B cell (primary cell): Measurements from ENCODE around the gene IRGQ. TPM values are rescaled to one million over a fixed set of nuclear protein-coding genes. Genes with fewer than 3 reads are reported as not detected.

ENCODE experiments used
- ATAC-seq: fragments of 200-7000 bp; cut with Tn5 transposase; one replicate; pipeline ENCODE4 v1.10.0; 2021; ENCODE audit warnings: low read depth, mild to moderate bottlenecking, moderate number of reproducible peaks, moderate library complexity
- CTCF ChIA-PET: fragments of 350-600 bp; sonication (Branson Sonifier 250); formaldehyde crosslinking; loops from one replicate; lab custom pipeline; 2021; ENCODE audit warnings: antibody characterized with exemption, inconsistent platforms; lab: Charles Lee
- POLR2A ChIA-PET: fragments of 350-600 bp; sonication (Branson Sonifier 250); formaldehyde crosslinking; loops from one replicate; lab custom pipeline; 2021; ENCODE audit warnings: antibody characterized with exemption; lab: Charles Lee
- DNase-seq: peaks from one replicate; pipeline ENCODE4 v3.0.0; 2013
- H2AFZ ChIP-seq: 2 replicates; pipeline ENCODE4 v1.6.1; 2012; ENCODE audit warnings: mild to moderate bottlenecking, low read depth, low read length; ENCODE audit not compliant: insufficient read depth, poor library complexity, severe bottlenecking
- H3K27ac ChIP-seq, 2 donors: 1 replicate in 1 of 2; 2 replicates in 1 of 2; pipeline ENCODE4 v1.5.1; 2012 to 2013; ENCODE audit warnings: low read length in 2 of 2, mild to moderate bottlenecking in 2 of 2, moderate library complexity in 1 of 2
- H3K27me3 ChIP-seq, 4 experiments: fragments of 200-600 bp in 1 of 4; sonication (generic) in 1 of 4; replicated peaks in 1 of 4; 1 replicate in 2 of 4; 2 replicates in 2 of 4; pipeline versions ENCODE4 v1.6.1 to v1.7.0; 2013 to 2016; ENCODE audit warnings: low read length in 3 of 4, mild to moderate bottlenecking in 2 of 4, mixed read lengths in 1 of 4, moderate library complexity in 1 of 4; ENCODE audit not compliant: insufficient read depth in 4 of 4, control insufficient read depth in 3 of 4; ENCODE audit errors: control extremely low read depth in 1 of 4
- H3K36me3 ChIP-seq, 2 experiments: replicated peaks in 1 of 2; 1 replicate in 1 of 2; 2 replicates in 1 of 2; pipeline versions ENCODE4 v1.6.1 to v1.7.1; 2013; ENCODE audit warnings: low read length in 1 of 2; ENCODE audit not compliant: insufficient read depth in 2 of 2, control insufficient read depth in 1 of 2; ENCODE audit errors: control extremely low read depth in 1 of 2, extremely low read depth in 1 of 2
- H3K4me1 ChIP-seq, 2 donors: fragments of 200-600 bp in 1 of 2; sonication (generic) in 1 of 2; 1 replicate in 1 of 2; 2 replicates in 1 of 2; pipeline versions ENCODE4 v1.5.1 to v1.6.1; 2013 to 2017; ENCODE audit warnings: low read length in 2 of 2; ENCODE audit not compliant: control insufficient read depth in 2 of 2, insufficient read depth in 2 of 2
- H3K4me2 ChIP-seq: replicated peaks from 2 replicates; pipeline ENCODE3; 2012; ENCODE audit warnings: mild to moderate bottlenecking, low read depth, low read length; ENCODE audit not compliant: poor library complexity, severe bottlenecking
- H3K4me3 ChIP-seq, 5 experiments: fragments of 200-600 bp in 1 of 5; sonication (generic) in 1 of 5; 1 replicate in 3 of 5; 2 replicates in 2 of 5; pipeline versions ENCODE4 v1.5.1 to v1.7.0; 2011 to 2016; ENCODE audit warnings: low read length in 4 of 5, mild to moderate bottlenecking in 4 of 5, low read depth in 2 of 5, control low read depth in 1 of 5, moderate library complexity in 1 of 5; ENCODE audit not compliant: insufficient read depth in 1 of 5; ENCODE audit errors: control extremely low read depth in 1 of 5, extremely low read depth in 1 of 5
- H3K79me2 ChIP-seq: fragments of 200-600 bp; sonication (generic); one replicate; pipeline ENCODE4 v1.6.0; 2016; ENCODE audit warnings: low read length; ENCODE audit not compliant: control insufficient read depth, insufficient read depth
- H3K9ac ChIP-seq: fragments of 200-600 bp; sonication (generic); 2 replicates; pipeline ENCODE4 v1.6.1; 2017; ENCODE audit warnings: mild to moderate bottlenecking, low read length, moderate library complexity
- H3K9me3 ChIP-seq, 3 donors: one replicate each; pipeline versions ENCODE4 v1.6.1 to v1.7.1; 2013; ENCODE audit warnings: low read length in 2 of 3; ENCODE audit not compliant: control insufficient read depth in 2 of 3, insufficient read depth in 1 of 3; ENCODE audit errors: control extremely low read depth in 1 of 3
- H4K20me1 ChIP-seq: 2 replicates; pipeline ENCODE4 v1.6.0; 2012; ENCODE audit warnings: mild to moderate bottlenecking, low read length; ENCODE audit not compliant: insufficient read depth, control insufficient read depth, poor library complexity, severe bottlenecking
- H3K27ac Mint-ChIP-seq: one replicate; pipeline ENCODE4 v1.8.0; 2021; ENCODE audit warnings: mixed read lengths
- H3K27me3 Mint-ChIP-seq: one replicate; pipeline ENCODE4 v1.8.0; 2021; ENCODE audit warnings: mixed read lengths
- H3K4me1 Mint-ChIP-seq: one replicate; pipeline ENCODE4 v1.8.0; 2021; ENCODE audit warnings: mixed read lengths
- H3K4me3 Mint-ChIP-seq: one replicate; pipeline ENCODE4 v1.8.0; 2021; ENCODE audit warnings: mixed read lengths
- H3K9me3 Mint-ChIP-seq: one replicate; pipeline ENCODE4 v1.8.0; 2022; ENCODE audit warnings: mixed read lengths; ENCODE audit not compliant: insufficient read depth
- EZH2 ChIP-seq: IDR thresholded peaks from 2 replicates; pipeline ENCODE4 v1.6.1; 2012; ENCODE audit warnings: borderline replicate concordance, low read depth, mild to moderate bottlenecking, moderate library complexity, low read length; ENCODE audit not compliant: insufficient read depth, poor library complexity, severe bottlenecking
- WGBS: methylation state at CpG from one replicate; pipeline ENCODE4 v1.1.5; 2013; ENCODE audit warnings: missing lambda C conversion rate; ENCODE audit not compliant: insufficient coverage; 5-methylcytosine and 5-hydroxymethylcytosine counted together
- intact Hi-C: fragments of 100-400 bp; cut with micrococcal nuclease; formaldehyde crosslinking; loops from one replicate; pipeline ENCODE4 v1.10.0; 2022
- polyA plus RNA-seq: library from polyadenylated mRNA; depleted of rRNA; stranded (reverse); fragments of >200 nt; gene quantifications from 2 replicates; pipeline ENCODE4 v1.2.3, GENCODE V29; 2012
- total RNA-seq, 2 donors: library from RNA; stranded (reverse); fragments of 120-200 nt in 1 of 2; gene quantifications; 1 replicate in 1 of 2; 2 replicates in 1 of 2; pipeline versions ENCODE4 v1.2.3 to v1.2.4, GENCODE V29; 2013 to 2022
- TF ChIP-seq, protein P1 (sequence below): fragments of 200-600 bp; IDR thresholded peaks from one replicate; pipeline ENCODE4 v1.8.0; 2022; ENCODE audit warnings: antibody characterized with exemption, mild to moderate bottlenecking

The IRGQ gene
- total and polyA plus RNA-seq, 2 donors (not counting 1 experiment from before 2014, with no cell fraction given) = 20.3 to 22.6 TPM

GRCh38 chr19:43634872-43635560 is 39.1 kb upstream of the IRGQ start:
- Mint-ChIP-seq H3K27me3 (peaks cover 35% of the 10 kb centered on the region), H3K4me3 (no peak overlapping the region), H3K27ac (no peak overlapping the region), H3K4me1 (peaks cover 17% of the 10 kb centered on the region), H3K9me3 (no peaks in the 10 kb centered on the region)
- Histone ChIP-seq H3K4me1 (peaks cover 13 to 21% of the 10 kb centered on the region in 2 donors), H3K27ac (no peak overlapping the region), H3K79me2 (no peaks in the 10 kb centered on the region), H3K4me3 (no peak overlapping the region), H2AFZ (no peak overlapping the region), H4K20me1 (no peaks in the 10 kb centered on the region), H3K9ac (no peak overlapping the region), H3K36me3 (no peaks in the 10 kb centered on the region), H3K4me2 (no peak overlapping the region), H3K9me3 (no peaks in the 10 kb centered on the region), H3K27me3 (peaks cover 0 to 45% (median 13%) of the 10 kb centered on the region in 4 experiments)
- POLR2A ChIA-PET = interaction anchor here (0.6 kb wide), 1 partner anchor 99 kb away, joined by 5 read pairs; no protein-coding TSS in a partner anchor
- intact Hi-C loops = no loop called here
- TF ChIP-seq, protein P1, sequence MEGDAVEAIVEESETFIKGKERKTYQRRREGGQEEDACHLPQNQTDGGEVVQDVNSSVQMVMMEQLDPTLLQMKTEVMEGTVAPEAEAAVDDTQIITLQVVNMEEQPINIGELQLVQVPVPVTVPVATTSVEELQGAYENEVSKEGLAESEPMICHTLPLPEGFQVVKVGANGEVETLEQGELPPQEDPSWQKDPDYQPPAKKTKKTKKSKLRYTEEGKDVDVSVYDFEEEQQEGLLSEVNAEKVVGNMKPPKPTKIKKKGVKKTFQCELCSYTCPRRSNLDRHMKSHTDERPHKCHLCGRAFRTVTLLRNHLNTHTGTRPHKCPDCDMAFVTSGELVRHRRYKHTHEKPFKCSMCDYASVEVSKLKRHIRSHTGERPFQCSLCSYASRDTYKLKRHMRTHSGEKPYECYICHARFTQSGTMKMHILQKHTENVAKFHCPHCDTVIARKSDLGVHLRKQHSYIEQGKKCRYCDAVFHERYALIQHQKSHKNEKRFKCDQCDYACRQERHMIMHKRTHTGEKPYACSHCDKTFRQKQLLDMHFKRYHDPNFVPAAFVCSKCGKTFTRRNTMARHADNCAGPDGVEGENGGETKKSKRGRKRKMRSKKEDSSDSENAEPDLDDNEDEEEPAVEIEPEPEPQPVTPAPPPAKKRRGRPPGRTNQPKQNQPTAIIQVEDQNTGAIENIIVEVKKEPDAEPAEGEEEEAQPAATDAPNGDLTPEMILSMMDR = no peak
- no peak for TF ChIP-seq EZH2
- DNase-seq (no peak), ATAC-seq (no peak)
- WGBS = 30% methylated on average over 15 of the region's 17 CpGs
- CTCF ChIA-PET = no interaction called here

DNA sequence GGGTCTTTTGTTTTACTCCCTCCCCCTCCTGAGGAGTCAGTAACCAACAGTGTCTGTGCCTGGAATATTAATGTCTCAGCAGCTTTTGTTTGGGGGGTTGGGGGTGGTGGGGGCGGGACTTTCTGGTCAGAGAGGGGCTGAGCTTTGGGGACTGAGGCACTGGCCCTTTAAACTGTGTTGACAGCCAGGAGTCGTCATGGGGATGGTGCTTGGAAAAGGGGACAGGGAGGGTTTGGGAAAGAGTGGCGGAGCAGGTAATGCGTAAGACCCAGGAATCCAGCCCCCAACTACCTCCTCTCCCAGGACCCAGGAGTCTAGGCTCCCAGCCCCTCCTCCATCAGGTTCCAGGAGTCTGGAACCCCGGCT is 38.6 kb upstream of the IRGQ start:
- no peaks in the 10 kb centered on the region for H3K36me3 ChIP-seq
- H3K9ac ChIP-seq = no peak overlapping the region
- H4K20me1 ChIP-seq = no peaks in the 10 kb centered on the region
- Mint-ChIP-seq H3K9me3 (no peaks in the 10 kb centered on the region), H3K4me3 (no peak overlapping the region), H3K27ac (no peak overlapping the region), H3K4me1 (peaks cover 15% of the 10 kb centered on the region), H3K27me3 (peaks cover 35% of the 10 kb centered on the region)
- POLR2A ChIA-PET = no interaction called here
- H3K79me2 ChIP-seq = no peaks in the 10 kb centered on the region
- CTCF ChIA-PET = no interaction called here
- peaks cover 12 to 18% of the 10 kb centered on the region in 2 donors for H3K4me1 ChIP-seq
- intact Hi-C loops = no loop called here
- H3K9me3 ChIP-seq = no peaks in the 10 kb centered on the region
- DNase-seq = no peak
- TF ChIP-seq EZH2 = no peak
- TF ChIP-seq, protein P1 = no peak
- no peak overlapping the region for H2AFZ ChIP-seq
- no peak overlapping the region for H3K27ac ChIP-seq
- 63% methylated on average over 2 of the region's 5 CpGs for WGBS
- no peak overlapping the region for H3K4me3 ChIP-seq
- no peak overlapping the region for H3K4me2 ChIP-seq
- peaks cover 0 to 44% (median 13%) of the 10 kb centered on the region in 4 experiments for H3K27me3 ChIP-seq
- ATAC-seq = no peak
